ENCODE measurements around the gene NDUFS5. TPM values are rescaled to one million over a fixed set of nuclear protein-coding genes. Genes with fewer than 3 reads are reported as not detected.

NDUFS5 gene
- total and polyA plus RNA-seq, 7 donors, result 525 to 1,407 (median 656) TPM

- intact Hi-C loops (cut with DNase I), result no loop called here
- Histone ChIP-seq H3K4me3 (no peak overlapping the region), H3K4me1 (peaks cover 0 to 52% (median 48%) of the 10 kb centered on the region in 4 donors), H3K27ac (peak overlapping the region in 3 of 4 donors; percentile 45 to 57 (median 50)), H3K27me3 (no peaks in the 10 kb centered on the region), H3K9me3 (no peaks in the 10 kb centered on the region), H3K36me3 (peaks cover 11 to 54% (median 30%) of the 10 kb centered on the region in 4 donors)
- TF ChIP-seq CTCF (IDR thresholded peaks at IDR 0.05) (no peak), POLR2A (IDR thresholded peaks at IDR 0.05) (no peak), EP300 (IDR thresholded peaks at IDR 0.05) (no peak), POLR2AphosphoS5 (IDR thresholded peaks at IDR 0.05) (no peak)
- 59 to 83% methylated on average over 4 of the region's 4 CpGs for WGBS, 2 donors
- no peak for DNase-seq
Observed at GRCh38 chr1:38997034-38997900, 28.9 kb upstream of the NDUFS5 start.

- TF ChIP-seq EP300 (IDR thresholded peaks at IDR 0.05) (no peak), POLR2A (IDR thresholded peaks at IDR 0.05) (no peak), CTCF (IDR thresholded peaks at IDR 0.05) (no peak), POLR2AphosphoS5 (IDR thresholded peaks at IDR 0.05) (no peak)
- no peak for DNase-seq
- peak overlapping the region in 3 of 4 donors; percentile 45 to 57 (median 50) for H3K27ac ChIP-seq
- no peaks in the 10 kb centered on the region for H3K27me3 ChIP-seq
- 52 to 54% methylated on average over 3 of the region's 3 CpGs for WGBS, 2 donors
- peaks cover 0 to 47% (median 43%) of the 10 kb centered on the region in 4 donors for H3K4me1 ChIP-seq
- intact Hi-C loops (cut with DNase I), result no loop called here
- H3K4me3 ChIP-seq, result no peak overlapping the region
- H3K9me3 ChIP-seq, result no peaks in the 10 kb centered on the region
- H3K36me3 ChIP-seq, result peaks cover 14 to 59% (median 36%) of the 10 kb centered on the region in 4 donors
Observed at GRCh38 chr1:38997901-38998190, 28.3 kb upstream of the NDUFS5 start.

GRCh38 chr1:39001516-39002421 is 24.4 kb upstream of the NDUFS5 start:
- no peak for TF ChIP-seq POLR2A (IDR thresholded peaks at IDR 0.05)
- no peak for TF ChIP-seq CTCF (IDR thresholded peaks at IDR 0.05)
- TF ChIP-seq POLR2AphosphoS5 (IDR thresholded peaks at IDR 0.05), result no peak
- TF ChIP-seq EP300 (IDR thresholded peaks at IDR 0.05), result no peak
- intact Hi-C loops (cut with DNase I), result no loop called here
- no peaks in the 10 kb centered on the region for H3K27me3 ChIP-seq
- peaks cover 0 to 23% (median 17%) of the 10 kb centered on the region in 4 donors for H3K4me1 ChIP-seq
- 93% methylated on average over 5 of the region's 5 CpGs for WGBS, 2 donors
- H3K9me3 ChIP-seq, result no peaks in the 10 kb centered on the region
- H3K4me3 ChIP-seq, result no peak overlapping the region
- H3K36me3 ChIP-seq, result peaks cover 36 to 86% (median 68%) of the 10 kb centered on the region in 4 donors
- no peak overlapping the region for H3K27ac ChIP-seq
- no peak for DNase-seq

GRCh38 chr1:39003281-39003680 is 22.9 kb upstream of the NDUFS5 start:
- TF ChIP-seq CTCF (IDR thresholded peaks at IDR 0.05), result no peak
- no peak for TF ChIP-seq POLR2AphosphoS5 (IDR thresholded peaks at IDR 0.05)
- no peak for TF ChIP-seq POLR2A (IDR thresholded peaks at IDR 0.05)
- TF ChIP-seq EP300 (IDR thresholded peaks at IDR 0.05), result no peak
- intact Hi-C loops (cut with DNase I), result no loop called here
- Histone ChIP-seq H3K27ac (no peak overlapping the region), H3K4me1 (peaks cover 0 to 9% (median 2%) of the 10 kb centered on the region in 4 donors), H3K9me3 (no peaks in the 10 kb centered on the region), H3K36me3 (peaks cover 36 to 100% (median 72%) of the 10 kb centered on the region in 4 donors), H3K4me3 (no peak overlapping the region), H3K27me3 (no peaks in the 10 kb centered on the region)
- WGBS, 2 donors, result 83 to 90% methylated on average over 3 of the region's 3 CpGs
- DNase-seq, result no peak

Data from sigmoid colon (tissue), 7 donors.